GM23338 (cell line): ENCODE data around the gene NDE1.
"Not testable (repeated sequence)": the region's sequence is repeated elsewhere in the genome, so short reads cannot be mapped to it uniquely, and the experiment has no call there.

ENCODE experiments used
- CREB1 ChIP-seq: fragments of 250-450 bp; sonication (Bioruptor Pico); IDR thresholded peaks from 2 replicates; pipeline ENCODE4 v1.5.0; 2020; ENCODE audit warnings: low read depth, mild to moderate bottlenecking, moderate library complexity
- CTCF ChIP-seq, 2 experiments: fragments of 200-600 bp in 1 of 2; sonication (generic) in 1 of 2; conservative IDR thresholded peaks; 2 replicates each; pipeline versions ENCODE4 v1.5.1 to v1.6.1; 2016 to 2017; ENCODE audit warnings: antibody characterized with exemption in 2 of 2, low read depth in 2 of 2, mild to moderate bottlenecking in 2 of 2, moderate library complexity in 1 of 2
- ETS1 ChIP-seq: IDR thresholded peaks from 2 replicates; pipeline ENCODE4 v1.6.1; 2016; ENCODE audit warnings: antibody characterized with exemption
- EZH2 ChIP-seq: fragments of 200-600 bp; sonication (generic); IDR thresholded peaks from one replicate; pipeline ENCODE4 v1.8.0; 2017; ENCODE audit warnings: antibody characterized with exemption, mild to moderate bottlenecking, low read depth; ENCODE audit not compliant: unreplicated experiment
- JUNB ChIP-seq: IDR thresholded peaks from one replicate; pipeline ENCODE4 v1.6.1; 2016; ENCODE audit warnings: antibody characterized with exemption; ENCODE audit not compliant: unreplicated experiment
- POLR2AphosphoS5 ChIP-seq: IDR thresholded peaks from 2 replicates; pipeline ENCODE4 v1.6.1; 2016; ENCODE audit warnings: antibody characterized with exemption, low read depth
- REST ChIP-seq: IDR thresholded peaks from one replicate; pipeline ENCODE4 v1.6.1; 2018; ENCODE audit warnings: antibody characterized with exemption; ENCODE audit not compliant: unreplicated experiment
- STAT1 ChIP-seq: IDR thresholded peaks from one replicate; pipeline ENCODE4 v1.6.1; 2016; ENCODE audit warnings: antibody characterized with exemption; ENCODE audit not compliant: unreplicated experiment

GRCh38 chr16:15692508-15692907, 42.5 kb downstream of the NDE1 start:
- not testable (repeated sequence) for TF ChIP-seq CTCF (conservative IDR thresholded peaks at IDR 0.05; ENCODE audit: low read depth in 2 of 2); POLR2AphosphoS5; ETS1; JUNB; EZH2; REST; CREB1 (CRISPR knock-in tag); STAT1
